Activated CD8-positive, alpha-beta memory T cell treated with anti-CD3 and anti-CD28 coated beads, Interleukin-2, amount 50 U/mL, for 1 hour (primary cell): ENCODE data around the gene OSMR.

ENCODE experiments used
- DNase-seq: peaks from one replicate; pipeline ENCODE4 v3.0.0-alpha.2; 2020; ENCODE audit errors: extremely low read depth

Gene OSMR

DNA sequence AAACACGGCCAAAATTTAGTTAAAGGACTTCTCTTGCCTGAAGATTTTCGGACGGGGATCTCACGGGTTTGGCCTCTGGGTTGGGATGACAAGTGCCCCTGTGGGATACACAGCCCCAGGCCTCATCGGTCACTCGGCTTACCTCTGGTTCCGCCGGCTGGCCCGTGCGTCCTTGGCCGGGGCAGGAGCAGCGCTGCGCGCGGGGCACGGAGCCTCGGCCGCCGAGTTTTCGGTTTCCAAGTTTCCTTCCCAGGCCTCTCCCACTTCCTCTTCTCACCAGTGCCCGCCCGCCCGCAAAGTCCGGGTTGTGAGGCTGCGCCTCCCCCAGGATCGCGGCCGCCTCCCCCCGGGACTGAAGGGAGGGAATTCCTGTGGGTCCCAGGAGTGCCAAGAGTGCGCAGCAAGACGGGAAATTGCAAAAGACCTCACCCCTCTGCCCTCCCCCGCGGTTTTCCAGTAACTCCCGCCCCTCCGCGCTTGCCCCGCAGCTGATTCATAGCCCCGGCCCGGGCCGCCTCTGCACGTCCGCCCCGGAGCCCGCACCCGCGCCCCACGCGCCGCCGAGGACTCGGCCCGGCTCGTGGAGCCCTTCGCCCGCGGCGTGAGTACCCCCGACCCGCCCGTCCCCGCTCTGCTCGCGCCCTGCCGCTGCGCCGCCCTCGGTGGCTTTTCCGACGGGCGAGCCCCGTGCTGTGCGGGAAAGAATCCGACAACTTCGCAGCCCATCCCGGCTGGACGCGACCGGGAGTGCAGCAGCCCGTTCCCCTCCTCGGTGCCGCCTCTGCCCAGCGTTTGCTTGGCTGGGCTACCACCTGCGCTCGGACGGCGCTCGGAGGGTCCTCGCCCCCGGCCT lies at the start of gene OSMR:
OSMR (plus strand) TSS at position 487 of the 853 bp plus-strand sequence. CDS start 23,033 bp downstream, outside the sequence.
- no peak for DNase-seq

DNA sequence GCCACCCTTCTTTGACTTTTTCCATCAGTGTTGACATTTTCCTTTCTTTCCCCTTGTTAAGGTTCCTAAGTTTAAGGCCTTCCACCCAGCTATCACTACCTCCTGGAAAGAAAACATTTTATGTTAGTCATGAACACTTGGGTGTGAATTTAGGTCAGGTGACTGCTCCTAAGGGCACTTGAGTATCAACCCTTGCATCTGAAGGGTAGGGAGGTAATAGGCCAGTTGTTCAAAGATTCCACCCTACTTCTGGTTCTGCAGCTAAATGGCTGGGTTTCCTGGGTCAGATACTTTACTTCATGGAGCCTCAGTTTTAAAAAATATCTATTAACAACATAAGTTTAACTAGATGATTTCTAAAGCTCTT lies 49.1 kb upstream of the OSMR start:
- DNase-seq: no peak

DNA sequence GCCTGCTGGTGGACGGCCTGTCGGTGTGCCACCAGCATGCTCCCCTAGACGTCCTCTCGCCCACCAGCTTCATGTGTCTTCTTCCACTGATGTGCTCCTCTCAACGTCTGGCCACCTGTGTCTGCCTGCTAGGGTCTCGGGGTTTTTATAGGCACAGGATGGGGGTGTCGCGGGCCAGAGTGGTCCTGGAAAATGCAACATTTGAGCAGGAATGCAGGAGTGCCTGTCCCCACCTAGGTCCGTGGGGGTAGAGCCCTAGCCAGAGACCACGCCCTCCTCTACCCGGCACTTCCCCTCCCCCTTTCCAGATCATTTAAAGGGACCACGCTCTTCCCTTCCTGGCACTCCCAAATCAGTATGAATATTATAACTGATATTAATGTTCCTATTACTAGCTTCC lies 48.0 kb upstream of the OSMR start:
- no peak for DNase-seq

DNA sequence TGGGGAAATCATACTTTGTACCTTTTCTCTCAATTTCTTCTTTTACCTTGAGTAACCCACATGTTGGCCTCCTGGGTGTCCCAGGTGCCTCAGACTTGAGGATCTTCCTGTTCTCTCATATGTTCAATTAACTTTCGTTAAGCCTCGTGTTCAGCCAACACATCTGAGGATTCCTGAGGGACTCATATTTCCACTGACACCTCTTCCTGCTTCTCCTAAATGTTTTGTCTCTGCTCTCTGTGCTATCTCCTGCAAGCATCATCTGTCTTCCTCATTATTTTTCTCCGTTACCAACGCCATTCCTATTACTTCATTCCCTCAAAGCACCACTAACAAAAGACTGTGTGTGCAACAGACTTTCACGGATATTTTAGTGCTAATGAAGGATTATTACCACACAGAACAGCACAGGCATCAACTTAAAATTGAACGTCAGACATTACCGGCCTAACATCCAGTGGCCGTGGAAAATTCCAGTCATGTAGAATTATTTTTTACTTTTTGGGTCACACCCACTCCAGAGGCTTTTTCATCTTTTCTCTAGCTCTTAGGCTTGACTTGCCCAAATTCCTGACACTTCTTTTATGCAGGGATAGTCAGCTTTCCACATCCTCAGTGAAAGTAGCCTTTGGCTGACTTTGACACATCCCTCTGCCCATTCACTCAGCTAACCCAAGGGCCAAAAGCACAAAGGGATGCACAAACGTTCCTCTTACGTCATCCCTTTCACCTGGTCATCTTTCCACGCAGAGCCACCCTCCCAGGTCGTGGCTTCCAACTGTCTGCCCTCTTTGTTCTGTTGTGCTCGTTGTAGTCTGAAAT lies 46.0 kb upstream of the OSMR start:
- no peak for DNase-seq

DNA sequence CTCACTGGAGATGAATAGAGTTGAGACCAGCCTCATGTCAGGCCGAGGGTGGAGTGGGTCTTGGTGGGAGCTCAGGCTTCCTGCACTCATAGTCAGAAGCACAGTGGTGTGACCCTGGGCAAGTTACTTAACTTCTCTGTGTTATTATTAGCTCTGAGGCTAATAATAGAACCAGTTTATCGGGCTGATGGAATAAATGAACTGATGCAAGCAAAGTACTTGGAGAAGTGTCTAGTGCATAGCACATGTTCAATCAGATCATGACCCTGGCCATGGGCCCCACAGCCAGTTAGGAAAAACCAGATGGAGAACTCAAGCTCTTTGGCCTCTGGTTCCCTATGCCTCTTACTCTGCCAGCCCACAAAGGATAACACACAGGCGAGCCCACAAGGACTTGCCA lies 45.3 kb upstream of the OSMR start:
- DNase-seq: no peak

DNA sequence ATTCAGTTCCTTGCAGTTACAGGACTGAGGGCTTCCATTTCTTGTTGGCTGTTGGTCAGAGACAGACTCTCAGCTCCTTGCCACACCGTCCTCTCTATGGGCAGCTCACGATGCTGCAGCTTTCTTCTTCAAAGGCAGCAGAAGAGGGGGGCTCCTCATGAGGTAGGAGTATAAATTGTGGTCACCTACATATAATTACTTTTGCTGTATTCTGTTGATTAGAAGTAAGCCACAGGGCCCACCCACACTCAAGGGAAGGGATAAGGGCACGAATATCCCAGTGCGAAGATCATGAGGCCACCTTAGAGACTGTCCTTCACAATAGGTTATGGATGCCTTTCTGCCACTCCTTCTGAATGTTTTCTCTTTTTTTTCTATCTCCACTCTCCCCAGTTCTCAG lies 43.7 kb upstream of the OSMR start:
- no peak for DNase-seq

DNA sequence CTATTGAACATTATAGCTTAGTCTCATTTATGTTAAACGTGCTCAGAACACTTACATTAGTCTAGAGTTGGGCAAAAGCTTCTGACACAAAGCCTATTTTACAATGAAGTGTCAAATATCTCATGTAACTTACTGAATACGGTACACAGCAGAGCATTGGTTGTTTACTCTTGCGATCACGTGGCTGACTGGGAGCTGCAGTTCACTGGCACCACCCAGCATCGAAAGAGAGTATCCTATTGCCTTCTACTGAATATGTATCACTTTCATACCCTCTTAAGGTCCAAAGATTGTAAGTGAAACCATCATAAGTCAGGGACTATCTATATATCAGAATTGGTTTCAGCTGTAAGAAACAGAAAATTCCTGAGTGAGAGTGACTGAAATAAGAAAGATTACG lies 42.6 kb upstream of the OSMR start:
- no peak for DNase-seq

DNA sequence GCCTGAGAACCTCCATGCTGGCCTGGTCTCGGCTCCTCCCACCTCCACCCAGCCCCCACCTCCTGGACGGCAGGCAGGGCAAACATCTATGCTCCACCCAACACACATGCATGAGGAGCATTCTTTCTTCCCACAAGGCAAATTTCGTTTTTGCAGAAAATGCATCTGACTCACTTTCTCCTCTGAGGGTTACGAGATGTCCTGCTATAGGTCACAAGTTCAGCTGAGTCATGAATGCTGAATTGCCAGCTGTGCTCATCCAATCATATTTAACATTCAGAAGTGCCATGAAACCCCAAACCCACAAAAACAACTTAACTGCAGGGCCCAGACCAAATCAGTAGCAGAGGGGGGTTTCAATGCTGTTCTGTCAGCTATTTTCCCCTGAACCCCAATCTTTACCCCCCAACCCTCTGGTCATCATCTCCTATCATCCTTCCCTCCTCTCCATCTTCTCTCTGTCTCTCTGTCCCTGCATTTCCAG lies 39.0 kb upstream of the OSMR start:
- no peak for DNase-seq

DNA sequence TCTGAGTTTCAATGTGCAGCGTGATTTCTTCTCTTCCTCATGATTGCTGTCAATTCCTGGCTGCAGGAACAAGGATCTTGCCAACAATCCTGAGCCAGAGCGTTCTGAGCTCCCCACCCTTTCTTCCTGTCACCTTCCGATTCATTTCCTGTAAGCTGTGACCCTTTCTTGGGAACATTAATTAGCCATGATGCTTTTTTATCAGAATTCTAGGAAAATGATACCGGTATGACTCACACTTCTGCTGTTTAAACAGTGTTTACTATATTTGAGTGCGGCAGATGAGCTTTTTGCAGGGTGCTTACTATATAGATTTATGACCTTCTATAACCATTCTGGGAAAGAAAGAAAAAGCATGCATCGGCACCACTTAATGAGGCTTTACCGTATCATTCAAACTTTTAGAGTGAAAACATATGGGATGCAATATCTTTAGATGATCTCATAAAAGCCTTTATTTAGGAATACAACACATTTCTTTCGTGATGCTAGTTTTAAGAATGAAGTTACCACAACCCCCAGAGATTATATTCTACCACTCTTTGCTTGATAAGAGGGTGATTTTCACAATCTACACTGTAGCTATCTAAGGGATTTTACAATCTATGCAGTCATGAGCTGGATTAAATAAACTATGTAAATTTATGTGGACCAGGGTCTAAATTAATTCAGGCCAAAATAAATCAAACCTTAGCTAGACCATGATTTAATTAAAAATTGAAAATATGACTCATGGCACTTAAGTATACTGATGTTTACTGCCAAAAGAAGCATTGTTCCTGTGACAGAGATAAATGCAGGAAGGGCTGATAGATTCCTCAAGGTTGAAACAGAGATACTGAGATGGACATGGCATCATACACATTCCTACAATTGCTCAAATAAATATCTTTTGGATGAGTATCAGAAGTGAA lies 38.0 kb upstream of the OSMR start:
- no peak for DNase-seq

DNA sequence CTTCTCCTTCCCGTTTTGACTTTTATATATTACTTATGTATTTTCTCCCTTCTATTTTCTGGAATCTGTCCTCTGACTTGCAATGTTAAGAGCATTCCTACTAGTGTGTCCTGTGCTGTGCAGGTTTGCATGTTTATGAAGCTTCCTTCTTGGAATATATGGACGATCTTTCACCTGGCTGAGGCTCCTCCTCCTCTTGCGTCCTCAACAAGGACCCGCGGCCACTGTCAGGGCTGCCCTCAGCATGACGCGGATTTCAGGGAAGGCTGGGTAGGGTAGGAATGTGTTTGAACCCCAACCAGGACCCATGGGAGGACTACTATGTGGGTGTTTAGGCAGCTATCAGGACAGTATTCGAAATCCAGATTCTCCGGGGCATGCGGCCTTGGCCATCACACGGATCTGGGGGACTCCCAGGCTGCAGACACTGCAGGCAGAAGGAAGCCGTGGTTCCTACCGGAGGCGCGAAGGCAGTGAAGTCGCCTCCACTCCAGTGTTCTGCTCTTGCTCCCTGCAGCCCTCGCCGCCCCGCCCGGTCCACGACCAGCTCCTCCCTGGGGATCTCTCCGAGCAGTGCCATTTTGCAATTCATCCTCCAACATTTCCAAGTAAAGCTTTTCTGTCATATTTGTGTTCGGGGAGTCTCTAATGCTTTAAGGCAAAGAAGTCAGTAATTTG lies 37.0 kb upstream of the OSMR start:
- DNase-seq: no peak

DNA sequence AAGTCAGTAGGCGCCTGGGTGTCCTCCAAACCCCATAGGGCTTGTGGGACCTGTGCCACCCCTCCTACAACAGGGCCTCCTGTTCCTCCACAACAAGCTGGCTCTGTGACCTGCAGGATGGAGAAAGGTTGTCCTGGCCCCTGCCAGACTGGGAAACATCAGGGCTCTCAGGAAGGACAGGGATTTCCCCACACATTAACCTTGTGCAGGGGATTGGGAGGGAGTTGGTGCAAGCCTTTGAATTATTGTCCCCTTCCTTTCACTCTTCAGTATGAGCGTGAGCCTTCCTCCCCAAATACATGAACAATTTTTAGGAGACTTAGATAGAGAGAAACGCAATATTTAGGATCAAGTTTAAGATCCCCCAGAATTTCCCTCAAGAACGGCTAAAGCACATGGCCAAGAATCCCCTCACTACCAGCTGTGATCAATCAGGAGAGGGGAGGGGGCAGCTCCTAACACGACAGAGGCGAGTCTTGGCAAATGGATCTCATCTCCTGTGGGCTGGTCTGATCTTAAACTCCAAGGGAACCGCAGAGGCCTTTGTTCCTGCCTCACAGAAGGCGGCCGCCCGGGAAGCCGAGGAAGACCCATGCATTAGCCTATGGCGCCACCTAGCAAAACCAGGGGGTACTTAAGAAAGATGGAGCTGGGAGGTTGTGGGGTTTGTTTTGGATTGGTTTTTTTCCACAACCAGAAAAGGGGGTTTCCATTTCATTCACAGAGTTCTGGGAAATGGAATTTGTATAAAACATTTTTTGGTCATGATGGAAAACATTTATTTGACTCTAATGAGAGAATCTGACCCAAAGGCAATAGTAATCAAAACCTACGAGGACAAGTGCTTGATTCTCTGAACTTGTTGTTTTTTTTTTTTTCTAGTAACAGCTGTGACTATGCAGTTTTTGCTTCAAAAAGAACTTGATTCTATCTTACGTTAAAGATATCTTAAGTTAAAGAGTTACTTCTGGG lies 36.1 kb upstream of the OSMR start:
- no peak for DNase-seq

DNA sequence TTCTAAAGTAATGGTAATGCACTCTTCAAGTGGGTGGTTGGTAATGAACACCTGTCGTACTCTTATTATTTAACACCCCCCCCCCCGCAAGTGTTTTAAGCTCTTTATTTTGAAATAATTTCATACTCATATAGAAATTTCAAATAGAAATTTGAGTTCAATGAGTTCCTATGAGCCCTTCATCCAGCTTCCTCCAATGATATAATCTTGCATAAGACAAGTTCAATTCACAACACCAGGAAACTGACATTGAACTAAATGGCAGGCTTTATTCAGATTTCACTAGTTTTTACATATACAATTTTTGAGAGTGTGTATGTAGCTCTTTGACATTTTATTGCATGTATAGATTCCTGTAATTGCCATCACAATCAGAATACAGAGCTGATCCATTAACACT lies 30.9 kb upstream of the OSMR start:
- DNase-seq: no peak

DNA sequence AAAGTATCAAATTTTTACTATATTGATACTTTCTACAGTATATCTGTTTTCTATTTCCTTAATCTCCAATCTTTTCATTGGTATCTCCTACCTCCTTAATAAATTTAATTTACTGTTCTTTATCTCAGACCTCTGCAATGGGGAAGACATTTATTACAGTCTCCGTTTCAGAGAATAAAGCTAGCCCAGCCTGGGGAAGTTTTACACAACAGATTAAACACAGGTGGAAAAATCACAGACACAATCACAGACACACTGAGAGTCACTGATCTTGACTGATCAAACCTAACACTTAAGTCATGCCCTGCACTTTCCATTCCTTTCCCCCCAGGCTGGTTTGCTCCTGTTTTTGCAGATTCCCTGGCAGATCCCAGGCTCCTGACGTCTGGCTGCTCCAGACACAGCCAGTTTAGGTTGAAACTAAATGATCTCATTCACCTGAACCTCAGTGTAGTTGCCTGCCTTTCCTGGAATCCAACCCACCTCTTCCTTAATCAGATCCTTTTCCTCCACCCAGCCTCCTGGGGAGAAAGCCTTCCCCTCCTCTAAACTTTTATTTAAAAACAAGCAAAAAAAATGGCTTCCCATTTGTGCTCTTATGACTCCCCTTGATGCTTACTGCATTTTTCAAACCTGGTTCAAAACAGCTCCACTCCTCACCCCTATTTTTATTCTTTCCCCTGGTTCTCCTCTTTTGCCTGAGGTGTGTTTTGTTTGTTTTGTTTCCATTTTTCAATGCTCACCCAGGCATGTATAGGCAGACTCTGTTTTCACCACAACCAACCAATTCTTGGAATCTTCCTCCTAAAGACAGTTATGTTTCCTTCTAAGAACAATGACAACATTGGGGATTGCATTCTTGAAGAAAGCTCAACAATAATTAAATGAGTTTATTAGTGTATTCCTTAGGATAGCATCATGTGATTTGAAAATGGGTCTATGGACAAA lies 29.5 kb upstream of the OSMR start:
- no peak for DNase-seq

DNA sequence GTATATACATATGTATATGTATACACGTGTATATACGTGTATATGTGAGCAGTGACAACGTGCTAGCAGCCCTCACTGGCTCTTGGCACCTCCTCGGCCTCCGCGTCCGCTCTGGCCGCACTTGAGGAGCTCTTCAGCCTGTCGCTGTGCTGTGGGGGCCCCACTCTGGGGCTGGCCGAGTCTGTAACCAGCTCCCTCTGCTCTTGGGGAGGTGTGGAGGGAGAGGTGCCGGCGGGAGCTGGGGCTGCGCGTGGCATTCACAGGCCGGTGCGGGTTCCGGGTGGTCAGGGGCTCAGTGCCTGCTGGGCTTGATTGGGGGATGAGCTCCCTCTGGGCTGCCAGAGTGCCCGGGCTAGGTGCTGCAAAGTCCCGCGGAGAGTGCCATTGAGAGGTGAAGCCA lies 24.1 kb upstream of the OSMR start:
- no peak for DNase-seq

DNA sequence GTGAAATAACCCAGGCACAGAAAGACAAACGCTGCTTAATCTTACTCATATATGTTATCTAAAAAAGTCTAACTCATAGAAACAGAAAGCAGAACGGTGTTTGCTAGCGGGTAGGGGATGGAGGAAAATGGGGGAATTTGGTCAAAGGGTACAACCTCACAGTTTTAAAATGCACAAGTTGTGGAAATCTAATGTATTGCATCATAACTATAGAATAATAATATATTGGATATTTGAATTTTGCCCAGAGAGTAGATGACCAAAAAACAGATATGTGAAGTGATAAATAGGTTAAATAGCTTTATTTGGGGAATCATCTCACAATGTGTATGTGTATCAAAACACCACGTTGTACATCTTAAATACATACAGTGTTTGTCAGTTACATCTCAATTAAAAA lies 22.3 kb upstream of the OSMR start:
- DNase-seq: no peak

DNA sequence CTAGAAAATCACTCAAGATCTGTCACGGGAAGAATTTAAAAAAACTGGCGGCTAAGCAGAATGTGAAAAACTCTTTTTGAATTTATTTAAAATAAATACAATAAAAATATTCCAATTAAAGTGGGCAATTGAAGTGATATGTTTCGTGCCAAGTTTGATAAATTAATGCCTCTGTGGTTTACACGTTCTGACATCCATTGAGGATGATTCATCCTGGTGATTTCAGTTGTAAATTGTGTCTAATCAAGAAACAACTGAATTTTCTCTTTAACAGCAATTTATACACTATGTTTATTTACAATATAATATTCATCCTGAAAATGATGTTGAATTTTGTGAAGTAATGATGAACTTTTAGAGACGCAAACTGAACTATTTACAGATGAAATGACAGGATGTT lies 21.0 kb upstream of the OSMR start:
- DNase-seq: no peak

DNA sequence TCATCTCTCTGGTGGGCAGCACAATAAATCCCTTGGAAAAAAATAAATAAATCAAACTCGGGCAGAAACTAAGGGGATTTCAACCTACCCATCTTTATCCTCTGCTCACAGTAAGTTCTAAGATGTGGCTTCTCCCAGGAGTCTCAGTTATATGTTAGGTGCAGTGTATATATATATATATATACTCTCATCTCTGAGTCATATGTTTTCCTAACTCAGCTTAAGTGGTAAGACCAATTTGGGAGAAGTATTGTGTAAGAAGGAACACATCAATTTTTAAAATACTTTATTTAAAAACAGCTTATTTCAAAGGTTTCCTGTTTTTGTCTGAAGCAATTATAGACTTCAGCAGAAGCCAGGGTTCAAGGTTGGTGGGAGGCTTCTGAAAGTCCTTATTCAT lies 20.3 kb upstream of the OSMR start:
- DNase-seq: no peak

DNA sequence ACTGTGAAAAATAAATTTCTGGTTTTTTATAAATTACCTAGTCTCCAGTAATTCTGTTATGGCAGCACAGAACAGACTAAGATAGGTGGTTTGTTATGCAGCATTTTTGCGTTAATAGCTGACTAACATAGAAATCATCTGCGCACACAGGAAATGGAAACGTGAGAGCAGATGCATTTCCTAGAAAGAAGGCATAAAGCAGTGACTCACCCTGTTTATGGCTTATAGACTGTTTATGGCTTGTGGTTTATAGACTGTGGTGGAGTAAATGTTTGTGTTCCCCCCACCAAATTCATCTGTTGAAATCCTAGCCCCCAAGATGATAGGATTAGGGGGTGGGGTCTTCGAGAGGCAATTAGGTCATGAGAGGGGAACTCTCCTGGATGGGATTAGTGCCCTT lies 18.3 kb upstream of the OSMR start:
- DNase-seq: no peak

DNA sequence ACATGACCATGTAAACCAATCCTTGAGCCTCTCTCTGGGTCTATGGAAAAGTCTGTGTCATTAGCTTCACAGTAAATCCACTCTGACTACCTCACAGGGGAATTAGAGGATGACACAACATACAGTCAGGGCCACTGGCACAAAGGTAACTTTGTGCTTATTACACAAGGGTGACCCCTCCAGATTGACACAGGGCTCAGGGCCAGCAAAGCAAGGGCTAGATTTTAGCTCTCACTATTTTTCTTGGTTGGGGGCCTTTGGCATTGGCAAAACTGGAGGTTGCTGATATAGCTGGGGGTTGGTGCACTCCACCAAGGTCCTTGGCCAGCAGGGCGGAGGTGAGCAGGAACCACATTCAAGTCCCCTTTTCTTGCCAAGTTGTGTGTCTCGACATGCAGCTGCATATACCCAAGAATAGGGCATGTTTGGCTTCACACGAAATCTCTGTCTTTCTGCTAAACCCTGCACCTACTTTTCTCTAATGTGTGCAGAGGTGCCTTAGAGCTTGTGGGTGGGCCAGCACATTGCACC lies 15.2 kb upstream of the OSMR start:
- no peak for DNase-seq
